ENCODE results near the gene SBF2. TPM values are rescaled to one million over a fixed set of nuclear protein-coding genes. Genes with fewer than 3 reads are reported as not detected.

The SBF2 gene
- total RNA-seq, 4 donors from 2014 or later, result 29.7 to 60.4 (median 36.0) TPM

GRCh38 chr11:10308201-10308954 lies 14.4 kb upstream of the SBF2 start:
- TF ChIP-seq CTCF (IDR thresholded peaks at IDR 0.05) (no peak), POLR2A (IDR thresholded peaks at IDR 0.05) (no peak)
- DNase-seq (ENCODE audit: low spot score in 2 of 2), result peak in 1 of 2 donors; percentile 75
- intact Hi-C loops (cut with DNase I; ENCODE audit: low total_unique reads), result loop anchor here (10.0 kb wide), 1 partner anchor 104 kb away; no protein-coding TSS in a partner anchor
- no peak overlapping the region for H3K4me3 ChIP-seq (ENCODE audit: low read depth, poor library complexity, severe bottlenecking)
- 20 to 23% methylated on average over 16 of the region's 16 CpGs for WGBS, 2 donors

GRCh38 chr11:10307400-10308200 lies 13.6 kb upstream of the SBF2 start:
- WGBS, 2 donors, result 2 to 5% methylated on average over 50 to 56 of the region's 62 CpGs
- TF ChIP-seq POLR2A (IDR thresholded peaks at IDR 0.05) (no peak), CTCF (IDR thresholded peaks at IDR 0.05) (peak in 1 of 3 donors; percentile 94)
- DNase-seq (ENCODE audit: low spot score in 2 of 2), result peak; percentile 80 to 97
- intact Hi-C loops (cut with DNase I; ENCODE audit: low total_unique reads), result loop anchor here (10.0 kb wide), 1 partner anchor 103 kb away; no protein-coding TSS in a partner anchor
- H3K4me3 ChIP-seq (ENCODE audit: low read depth, poor library complexity, severe bottlenecking), result peak overlapping the region; percentile 76

- TF ChIP-seq CTCF (IDR thresholded peaks at IDR 0.05) (no peak), POLR2A (IDR thresholded peaks at IDR 0.05) (no peak)
- DNase-seq (ENCODE audit: low spot score in 2 of 2), result no peak
- intact Hi-C loops (cut with DNase I; ENCODE audit: low total_unique reads), result loop anchor here (10.0 kb wide), 1 partner anchor 102 kb away; no protein-coding TSS in a partner anchor
- peak overlapping the region; percentile 76 for H3K4me3 ChIP-seq (ENCODE audit: low read depth, poor library complexity, severe bottlenecking)
- WGBS, 2 donors, result 14 to 24% methylated on average over 9 of the region's 9 CpGs
Observed at GRCh38 chr11:10307022-10307399, 13.0 kb upstream of the SBF2 start.

GRCh38 chr11:10305964-10306918 lies 12.2 kb upstream of the SBF2 start:
- no peak for TF ChIP-seq CTCF (IDR thresholded peaks at IDR 0.05)
- intact Hi-C loops (cut with DNase I; ENCODE audit: low total_unique reads), result loop anchor here (10.0 kb wide), 1 partner anchor 101 kb away; no protein-coding TSS in a partner anchor
- 2 to 6% methylated on average over 47 to 50 of the region's 65 CpGs for WGBS, 2 donors
- H3K4me3 ChIP-seq (ENCODE audit: low read depth, poor library complexity, severe bottlenecking), result peak overlapping the region; percentile 76
- peak in 1 of 2 donors; percentile 90 for DNase-seq (ENCODE audit: low spot score in 2 of 2)

All from lower leg skin (tissue), 4 donors.